HG03575 (cell line): Measurements from ENCODE around the gene TEX261.

Experiments
- ATAC-seq: cut with Tn5 transposase; IDR thresholded peaks from one replicate; pipeline ENCODE4 v1.9.1; 2021; ENCODE audit not compliant: unreplicated experiment, insufficient number of reproducible peaks, low FRiP score; ENCODE audit errors: extremely low read depth

TEX261 gene

GRCh38 chr2:70984228-70984575 lies 10.5 kb downstream of the TEX261 start:
- no peak for ATAC-seq

GRCh38 chr2:70983506-70984227 lies 11.0 kb downstream of the TEX261 start:
- ATAC-seq: no peak

- ATAC-seq: no peak
Observed at GRCh38 chr2:70982971-70983370, 11.7 kb downstream of the TEX261 start.

GRCh38 chr2:70981866-70982810 lies 12.5 kb downstream of the TEX261 start:
- no peak for ATAC-seq

GRCh38 chr2:70981421-70981820 lies 13.3 kb downstream of the TEX261 start:
- no peak for ATAC-seq

- ATAC-seq: no peak
Observed at GRCh38 chr2:70979626-70980025, 15.0 kb downstream of the TEX261 start.

GRCh38 chr2:70979180-70979488 lies 15.5 kb downstream of the TEX261 start:
- no peak for ATAC-seq

- no peak for ATAC-seq
Observed at GRCh38 chr2:70978341-70979179, 16.1 kb downstream of the TEX261 start, which contains the start of gene ANKRD53. ANKRD53 (plus strand) TSS chr2:70978630; CDS start chr2:70978646, 16 bp downstream.

- no peak for ATAC-seq
Observed at GRCh38 chr2:70977605-70978205, 17.0 kb downstream of the TEX261 start.

- ATAC-seq: no peak
Observed at GRCh38 chr2:70975237-70975636, 19.4 kb downstream of the TEX261 start.

GRCh38 chr2:70974592-70974991 lies 20.1 kb downstream of the TEX261 start:
- ATAC-seq: no peak

GRCh38 chr2:70967189-70967588 lies 27.5 kb downstream of the TEX261 start:
- ATAC-seq: no peak

GRCh38 chr2:70966681-70967080 lies 28.0 kb downstream of the TEX261 start:
- ATAC-seq: no peak

GRCh38 chr2:70965506-70965905 lies 29.2 kb downstream of the TEX261 start:
- no peak for ATAC-seq

GRCh38 chr2:70964596-70965386 lies 29.9 kb downstream of the TEX261 start:
- no peak for ATAC-seq

- no peak for ATAC-seq
Observed at GRCh38 chr2:70964133-70964532, 30.5 kb downstream of the TEX261 start.

- no peak for ATAC-seq
Observed at GRCh38 chr2:70962885-70963878, 31.5 kb downstream of the TEX261 start.
